Esophagus squamous epithelium (tissue), 4 donors: Measurements from ENCODE around the gene TIPARP.

Experiments used
- POLR2A ChIP-seq, 4 donors: fragments of 450-650 bp; IDR thresholded peaks; one replicate each; pipeline ENCODE4 v1.6.1; 2017; ENCODE audit warnings: antibody characterized with exemption in 4 of 4, mild to moderate bottlenecking in 4 of 4, moderate library complexity in 3 of 4
- TF ChIP-seq, protein P1 (sequence below), 6 experiments: fragments of 450-650 bp in 4 of 6; fragments of 200-600 bp in 2 of 6; sonication (generic) in 2 of 6; IDR thresholded peaks; one replicate each; pipeline ENCODE4 v1.5.1; 2016 to 2019; ENCODE audit warnings: antibody characterized with exemption in 6 of 6, mild to moderate bottlenecking in 4 of 6, moderate library complexity in 4 of 6

GRCh38 chr3:156630081-156630772 is 44.2 kb upstream of the TIPARP start:
- TF ChIP-seq POLR2A (IDR thresholded peaks at IDR 0.05): no peak
- TF ChIP-seq, protein P1, sequence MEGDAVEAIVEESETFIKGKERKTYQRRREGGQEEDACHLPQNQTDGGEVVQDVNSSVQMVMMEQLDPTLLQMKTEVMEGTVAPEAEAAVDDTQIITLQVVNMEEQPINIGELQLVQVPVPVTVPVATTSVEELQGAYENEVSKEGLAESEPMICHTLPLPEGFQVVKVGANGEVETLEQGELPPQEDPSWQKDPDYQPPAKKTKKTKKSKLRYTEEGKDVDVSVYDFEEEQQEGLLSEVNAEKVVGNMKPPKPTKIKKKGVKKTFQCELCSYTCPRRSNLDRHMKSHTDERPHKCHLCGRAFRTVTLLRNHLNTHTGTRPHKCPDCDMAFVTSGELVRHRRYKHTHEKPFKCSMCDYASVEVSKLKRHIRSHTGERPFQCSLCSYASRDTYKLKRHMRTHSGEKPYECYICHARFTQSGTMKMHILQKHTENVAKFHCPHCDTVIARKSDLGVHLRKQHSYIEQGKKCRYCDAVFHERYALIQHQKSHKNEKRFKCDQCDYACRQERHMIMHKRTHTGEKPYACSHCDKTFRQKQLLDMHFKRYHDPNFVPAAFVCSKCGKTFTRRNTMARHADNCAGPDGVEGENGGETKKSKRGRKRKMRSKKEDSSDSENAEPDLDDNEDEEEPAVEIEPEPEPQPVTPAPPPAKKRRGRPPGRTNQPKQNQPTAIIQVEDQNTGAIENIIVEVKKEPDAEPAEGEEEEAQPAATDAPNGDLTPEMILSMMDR (IDR thresholded peaks at IDR 0.05): no peak
